ENCODE data around the gene HIF1AN. TPM values are rescaled to one million over a fixed set of nuclear protein-coding genes. Genes with fewer than 3 reads are reported as not detected.

Gene HIF1AN
- total and polyA plus RNA-seq, 2 of the 8 experiments (the other 6 are each of a cell fraction or from before 2014, with no cell fraction given) = 10.9 to 62.8 TPM

DNA sequence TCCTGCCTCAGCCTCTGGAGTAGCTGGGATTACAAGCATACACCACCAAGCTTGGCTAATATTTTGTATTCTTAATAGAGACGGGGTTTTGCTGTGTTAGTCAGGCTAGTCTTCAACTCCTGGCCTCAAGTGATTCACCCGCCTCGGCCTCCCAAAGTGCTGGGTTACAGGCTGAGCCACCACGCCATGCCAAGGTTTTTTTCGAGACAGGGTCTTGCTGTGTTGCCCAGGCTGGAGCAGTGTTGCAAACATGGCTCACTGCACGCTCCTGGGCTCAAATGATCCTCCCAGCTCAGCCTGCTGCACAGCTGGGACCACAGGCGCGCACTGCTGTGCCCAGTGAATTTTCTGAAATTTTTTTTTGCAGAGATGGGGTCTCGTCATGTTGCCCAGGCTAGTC lies 12.8 kb upstream of the HIF1AN start:
- H3K27ac ChIP-seq (ENCODE audit: low read depth, low read length) = no peak overlapping the region
- H3K4me2 ChIP-seq (ENCODE audit: insufficient read depth in 1 of 2, low read depth in 2 of 2, low read length in 2 of 2) = no peak overlapping the region
- H3K9ac ChIP-seq (replicated peaks in 1 of 4; ENCODE audit: extremely low read depth in 1 of 4, low read depth in 3 of 4, low read length in 3 of 4) = no peak overlapping the region
- H3K9me3 ChIP-seq (ENCODE audit: insufficient read depth in 2 of 2, low read depth in 1 of 2, low read length in 1 of 2) = no peaks in the 10 kb centered on the region
- no peak overlapping the region for H3K56ac ChIP-seq (replicated peaks; ENCODE audit: insufficient read length, low read depth, low read length)
- ChIA-PET POLR2A (ENCODE audit: partially characterized antibody) (interaction anchor here (0.9 to 1.8 kb wide), 4 partner anchors 12 to 34 kb away, joined by 3 to 5 read pairs (median 4); partner anchors contain the start of gene HIF1AN), CTCF (ENCODE audit: partially characterized antibody) (interaction anchor here (1.2 to 9.8 kb wide), 8 partner anchors 13 to 356 kb away, joined by 3 to 84 read pairs (median 4); partner anchors contain the start of gene HIF1AN)
- no peak overlapping the region for H2BK120ac ChIP-seq (replicated peaks; ENCODE audit: low read depth, low read length)
- DNase-seq (ENCODE audit: low read depth in 1 of 2, low spot score in 2 of 2) (no peak), FAIRE-seq (no peak)
- no peak overlapping the region for H2AK5ac ChIP-seq (ENCODE audit: low read depth, low read length)
- no peak overlapping the region for H2AFZ ChIP-seq (ENCODE audit: low read length)
- no peak overlapping the region for H2BK5ac ChIP-seq (ENCODE audit: low read depth, low read length)
- H2BK12ac ChIP-seq (ENCODE audit: low read depth, low read length) = no peak overlapping the region
- WGBS, 2 experiments (ENCODE audit: extremely low coverage in 1 of 2, insufficient coverage in 1 of 2, insufficient read length in 1 of 2, insufficient replicate concordance in 2 of 2, low coverage in 1 of 2, low lambda C conversion rate in 2 of 2, missing lambda C conversion rate in 1 of 2) = 88% methylated on average over 9 of the region's 9 CpGs; no CpG with 5 or more reads in 1 of the 2 experiments
- H3K23me2 ChIP-seq (ENCODE audit: low read depth, low read length) = peaks cover 8% of the 10 kb centered on the region
- no peak overlapping the region for H3K4me3 ChIP-seq (ENCODE audit: extremely low read depth in 1 of 4, insufficient read depth in 2 of 4, low read depth in 3 of 4, low read length in 4 of 4)
- H4K5ac ChIP-seq (ENCODE audit: insufficient read length, low read depth, low read length) = no peak overlapping the region
- no peak overlapping the region for H2BK20ac ChIP-seq (ENCODE audit: low read length)
- peaks cover 7 to 35% (median 14%) of the 10 kb centered on the region in 4 experiments for H3K36me3 ChIP-seq (ENCODE audit: control insufficient read depth in 2 of 4, insufficient read depth in 4 of 4, low read length in 3 of 4)
- no peak overlapping the region for H3K4ac ChIP-seq (replicated peaks; ENCODE audit: insufficient read length, low read depth, low read length)
- H4K91ac ChIP-seq (replicated peaks; ENCODE audit: insufficient read length, low read length) = no peak overlapping the region
- H3K27me3 ChIP-seq (replicated peaks in 1 of 4; ENCODE audit: control insufficient read depth in 3 of 4, extremely low read depth in 1 of 4, insufficient read depth in 3 of 4, low read length in 3 of 4) = peaks cover 2 to 21% (median 15%) of the 10 kb centered on the region in 4 experiments; a peak in 6 of 7 replicates
- H2BK15ac ChIP-seq (ENCODE audit: low read length) = no peak overlapping the region
- H4K8ac ChIP-seq (ENCODE audit: extremely low read depth, insufficient read depth, low read length) = no peak overlapping the region
- H3K79me1 ChIP-seq (ENCODE audit: low read depth, low read length) = no peaks in the 10 kb centered on the region
- no peaks in the 10 kb centered on the region for H3K79me2 ChIP-seq (ENCODE audit: control insufficient read depth in 1 of 2, insufficient read depth in 2 of 2, low read length in 2 of 2)
- no peak overlapping the region for H3K14ac ChIP-seq (ENCODE audit: insufficient read length)
- H3K23ac ChIP-seq (ENCODE audit: insufficient read length) = no peak overlapping the region
- peaks cover 0 to 2% of the 10 kb centered on the region in 2 experiments for H4K20me1 ChIP-seq (replicated peaks in 1 of 2; ENCODE audit: control insufficient read depth in 1 of 2, insufficient read depth in 2 of 2, low read length in 2 of 2)
- no peak overlapping the region for H3K18ac ChIP-seq (ENCODE audit: extremely low read depth, low read length)
- H3K4me1 ChIP-seq (replicated peaks in 1 of 4; ENCODE audit: control insufficient read depth in 3 of 4, insufficient read depth in 4 of 4, low read length in 3 of 4) = peaks cover 0 to 3% (median under 1%) of the 10 kb centered on the region in 4 experiments; a peak in 2 of 7 replicates
- TF ChIP-seq SUZ12 (IDR thresholded peaks at IDR 0.05; ENCODE audit: low read length) (no peak), JUN (IDR thresholded peaks at IDR 0.05; ENCODE audit: low read depth, low read length) (no peak), SAP30 (IDR thresholded peaks at IDR 0.05; ENCODE audit: insufficient read depth, insufficient replicate concordance, low read length) (no peak), PHF8 (conservative IDR thresholded peaks at IDR 0.05; ENCODE audit: low read depth, low read length) (no peak), CEBPB (IDR thresholded peaks at IDR 0.05; ENCODE audit: low read depth, low read length) (no peak), HDAC6 (IDR thresholded peaks at IDR 0.05; ENCODE audit: low read depth, low read length) (no peak), NRF1 (IDR thresholded peaks at IDR 0.05; ENCODE audit: low read depth, low read length) (no peak), POLR2AphosphoS5 (IDR thresholded peaks at IDR 0.05; ENCODE audit: low read depth, low read length) (no peak), TEAD4 (IDR thresholded peaks at IDR 0.05; ENCODE audit: low read depth, low read length) (no peak), RXRA (IDR thresholded peaks at IDR 0.05; ENCODE audit: insufficient read depth, low read depth, low read length) (no peak), CBX5 (IDR thresholded peaks at IDR 0.05; ENCODE audit: low read depth, low read length) (no peak), TAF1 (IDR thresholded peaks at IDR 0.05; ENCODE audit: low read depth, low read length) (no peak)
- TF ChIP-seq, protein P1, sequence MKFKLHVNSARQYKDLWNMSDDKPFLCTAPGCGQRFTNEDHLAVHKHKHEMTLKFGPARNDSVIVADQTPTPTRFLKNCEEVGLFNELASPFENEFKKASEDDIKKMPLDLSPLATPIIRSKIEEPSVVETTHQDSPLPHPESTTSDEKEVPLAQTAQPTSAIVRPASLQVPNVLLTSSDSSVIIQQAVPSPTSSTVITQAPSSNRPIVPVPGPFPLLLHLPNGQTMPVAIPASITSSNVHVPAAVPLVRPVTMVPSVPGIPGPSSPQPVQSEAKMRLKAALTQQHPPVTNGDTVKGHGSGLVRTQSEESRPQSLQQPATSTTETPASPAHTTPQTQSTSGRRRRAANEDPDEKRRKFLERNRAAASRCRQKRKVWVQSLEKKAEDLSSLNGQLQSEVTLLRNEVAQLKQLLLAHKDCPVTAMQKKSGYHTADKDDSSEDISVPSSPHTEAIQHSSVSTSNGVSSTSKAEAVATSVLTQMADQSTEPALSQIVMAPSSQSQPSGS (IDR thresholded peaks at IDR 0.05; ENCODE audit: low read length) = no peak

Measured in H1 (cell line).